Vagina (tissue), 2 donors: Measurements from ENCODE around the gene SP8. TPM values are rescaled to one million over a fixed set of nuclear protein-coding genes. Genes with fewer than 3 reads are reported as not detected.
"Not testable (repeated sequence)": the region's sequence is repeated elsewhere in the genome, so short reads cannot be mapped to it uniquely, and the experiment has no call there.

Source experiments
- DNase-seq, 2 donors: peaks; one replicate each; pipeline ENCODE4 v3.0.0-alpha.2; 2017; ENCODE audit errors: extremely low spot score in 2 of 2
- H3K27ac ChIP-seq: fragments of 200-600 bp; sonication (generic); one replicate; pipeline ENCODE4 v1.5.1; 2019
- H3K27me3 ChIP-seq: fragments of 200-600 bp; sonication (generic); one replicate; pipeline ENCODE4 v1.5.1; 2019
- H3K36me3 ChIP-seq, 2 donors: fragments of 200-600 bp; sonication (generic); one replicate each; pipeline ENCODE4 v1.5.1; 2017 to 2019
- H3K4me1 ChIP-seq: fragments of 200-600 bp; sonication (generic); one replicate; pipeline ENCODE4 v1.5.1; 2019
- H3K4me3 ChIP-seq, 2 donors: fragments of 200-600 bp; sonication (generic); 1 replicate in 1 of 2; 2 replicates in 1 of 2; pipeline ENCODE4 v1.5.1; 2016 to 2019
- H3K9me3 ChIP-seq: fragments of 200-600 bp; sonication (generic); one replicate; pipeline ENCODE4 v1.5.1; 2019
- POLR2A ChIP-seq, 2 donors: fragments of 450-650 bp; IDR thresholded peaks; one replicate each; pipeline ENCODE4 v1.6.1; 2017; ENCODE audit warnings: antibody characterized with exemption in 2 of 2, mild to moderate bottlenecking in 2 of 2, moderate library complexity in 2 of 2
- POLR2AphosphoS5 ChIP-seq, 2 donors: sonication (generic); formaldehyde crosslinking; IDR thresholded peaks; one replicate each; pipeline ENCODE4 v1.9.0; 2017; ENCODE audit warnings: antibody characterized with exemption in 2 of 2, mild to moderate bottlenecking in 2 of 2, low read depth in 1 of 2; ENCODE audit not compliant: insufficient read depth in 1 of 2
- intact Hi-C: fragments of 100-400 bp; cut with DNase I; formaldehyde crosslinking; loops from one replicate; pipeline ENCODE4 v1.15.1; 2023
- total RNA-seq: library from RNA; depleted of rRNA; stranded (reverse); fragments of >200 nt; gene quantifications from one replicate; pipeline ENCODE4 v1.2.3, GENCODE V29; 2016
- TF ChIP-seq, protein P1 (sequence below), 3 experiments: fragments of 450-650 bp in 2 of 3; fragments of 200-600 bp in 1 of 3; sonication (generic) in 1 of 3; IDR thresholded peaks; one replicate each; pipeline ENCODE4 v1.5.1; 2017 to 2019; ENCODE audit warnings: antibody characterized with exemption in 3 of 3, mild to moderate bottlenecking in 2 of 3, moderate library complexity in 2 of 3

The SP8 gene
- total RNA-seq: 2.9 TPM

DNA sequence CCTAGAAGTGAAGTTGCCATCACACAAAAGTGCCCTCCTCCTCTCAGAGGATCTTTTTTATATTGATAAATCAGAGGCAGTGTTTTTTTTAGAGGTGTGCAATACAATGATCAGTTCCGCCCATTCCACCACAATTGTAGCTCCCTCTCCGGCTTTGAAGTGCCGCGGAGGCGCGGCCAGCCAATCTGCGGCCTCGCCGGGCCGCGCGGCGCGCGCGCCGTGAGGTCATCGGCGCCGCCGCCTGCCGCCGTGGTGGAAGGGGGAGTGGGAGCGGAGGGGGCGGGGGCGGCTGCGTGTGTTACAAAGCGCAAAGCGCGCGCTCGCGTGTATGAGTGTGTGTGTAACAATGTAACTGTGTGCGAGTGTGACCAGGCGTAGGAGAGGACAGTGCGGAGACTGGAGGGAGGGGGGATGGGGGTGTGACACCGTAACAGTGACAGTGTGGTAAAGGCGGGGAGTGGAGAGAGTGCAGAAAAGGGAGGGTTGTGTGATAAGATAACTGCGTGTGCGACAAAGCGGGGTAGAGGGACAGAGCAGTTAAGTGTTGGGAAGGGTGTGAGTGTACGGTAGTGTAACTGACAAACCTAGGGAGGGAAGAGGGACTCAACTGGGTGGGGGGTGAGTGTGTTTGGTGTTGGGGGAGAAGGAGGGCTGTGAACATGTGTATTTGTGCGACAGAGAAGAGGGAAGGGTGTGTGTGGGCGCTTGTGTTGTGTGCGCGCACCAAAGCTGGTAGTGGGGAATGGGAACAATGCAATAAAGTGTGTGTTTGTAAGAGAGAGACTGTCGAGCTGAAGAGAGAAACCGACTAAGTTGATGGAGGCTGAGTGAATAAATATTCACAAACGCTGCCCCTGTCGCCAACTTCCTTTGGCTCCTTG, at the start of gene SP8:
SP8 (minus strand) TSS at position 108 of the 881 bp plus-strand sequence; CDS start at position 20, 88 bp downstream.
- TF ChIP-seq, protein P1, sequence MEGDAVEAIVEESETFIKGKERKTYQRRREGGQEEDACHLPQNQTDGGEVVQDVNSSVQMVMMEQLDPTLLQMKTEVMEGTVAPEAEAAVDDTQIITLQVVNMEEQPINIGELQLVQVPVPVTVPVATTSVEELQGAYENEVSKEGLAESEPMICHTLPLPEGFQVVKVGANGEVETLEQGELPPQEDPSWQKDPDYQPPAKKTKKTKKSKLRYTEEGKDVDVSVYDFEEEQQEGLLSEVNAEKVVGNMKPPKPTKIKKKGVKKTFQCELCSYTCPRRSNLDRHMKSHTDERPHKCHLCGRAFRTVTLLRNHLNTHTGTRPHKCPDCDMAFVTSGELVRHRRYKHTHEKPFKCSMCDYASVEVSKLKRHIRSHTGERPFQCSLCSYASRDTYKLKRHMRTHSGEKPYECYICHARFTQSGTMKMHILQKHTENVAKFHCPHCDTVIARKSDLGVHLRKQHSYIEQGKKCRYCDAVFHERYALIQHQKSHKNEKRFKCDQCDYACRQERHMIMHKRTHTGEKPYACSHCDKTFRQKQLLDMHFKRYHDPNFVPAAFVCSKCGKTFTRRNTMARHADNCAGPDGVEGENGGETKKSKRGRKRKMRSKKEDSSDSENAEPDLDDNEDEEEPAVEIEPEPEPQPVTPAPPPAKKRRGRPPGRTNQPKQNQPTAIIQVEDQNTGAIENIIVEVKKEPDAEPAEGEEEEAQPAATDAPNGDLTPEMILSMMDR (IDR thresholded peaks at IDR 0.05): no peak
- TF ChIP-seq POLR2A (IDR thresholded peaks at IDR 0.05) (no peak), POLR2AphosphoS5 (IDR thresholded peaks at IDR 0.05; ENCODE audit: insufficient read depth in 1 of 2, low read depth in 1 of 2) (no peak)
- Histone ChIP-seq H3K36me3 (no peaks in the 10 kb centered on the region), H3K27ac (no peak within 1 kb of the TSS), H3K9me3 (no peaks in the 10 kb centered on the region), H3K4me3 (peak within 1 kb of the TSS; percentile 31 to 33), H3K4me1 (peaks cover 30% of the 10 kb centered on the region), H3K27me3 (peaks cover 8% of the 10 kb centered on the region)
- intact Hi-C loops: no loop called here
- DNase-seq: no peak

- H3K27me3 ChIP-seq, H3K4me3 ChIP-seq, intact Hi-C loops, H3K4me1 ChIP-seq, H3K36me3 ChIP-seq, H3K9me3 ChIP-seq, DNase-seq, H3K27ac ChIP-seq: not testable (repeated sequence)
Observed at GRCh38 chr7:20836424-20836823, 49.7 kb upstream of the SP8 start.

DNA sequence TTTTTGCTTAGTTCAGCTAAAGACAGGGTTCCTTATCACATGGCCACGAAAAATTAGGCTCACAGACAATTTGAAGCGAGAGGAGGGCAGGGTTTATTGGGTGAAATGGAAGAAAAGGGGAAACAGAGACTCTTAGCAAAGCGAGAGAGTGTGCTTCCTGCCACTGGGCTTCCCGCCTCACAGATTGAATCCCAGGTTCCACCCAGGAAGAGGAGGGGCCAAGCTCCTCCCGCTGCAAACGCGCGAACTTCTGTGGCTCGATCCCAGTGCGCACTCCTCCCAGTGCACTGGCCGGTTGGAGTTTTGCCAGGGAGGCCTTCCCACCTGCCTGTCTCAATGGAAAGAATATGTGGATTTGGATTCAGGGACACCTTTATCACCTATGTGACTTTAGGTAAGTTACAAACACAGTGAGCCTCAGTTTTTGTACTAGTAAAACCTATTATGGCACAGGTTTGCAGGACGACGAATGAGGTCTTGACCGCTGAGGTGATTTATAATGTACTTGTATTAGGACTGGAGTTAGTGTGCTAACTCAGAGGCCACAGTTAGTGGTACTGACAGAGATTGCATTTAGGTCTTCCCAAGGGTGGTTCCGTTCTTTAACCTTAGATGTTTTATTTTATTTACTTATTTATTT, 48.5 kb upstream of the SP8 start:
- H3K36me3 ChIP-seq: no peaks in the 10 kb centered on the region
- TF ChIP-seq POLR2A (IDR thresholded peaks at IDR 0.05) (no peak), POLR2AphosphoS5 (IDR thresholded peaks at IDR 0.05; ENCODE audit: insufficient read depth in 1 of 2, low read depth in 1 of 2) (no peak)
- TF ChIP-seq, protein P1 (IDR thresholded peaks at IDR 0.05): no peak

DNA sequence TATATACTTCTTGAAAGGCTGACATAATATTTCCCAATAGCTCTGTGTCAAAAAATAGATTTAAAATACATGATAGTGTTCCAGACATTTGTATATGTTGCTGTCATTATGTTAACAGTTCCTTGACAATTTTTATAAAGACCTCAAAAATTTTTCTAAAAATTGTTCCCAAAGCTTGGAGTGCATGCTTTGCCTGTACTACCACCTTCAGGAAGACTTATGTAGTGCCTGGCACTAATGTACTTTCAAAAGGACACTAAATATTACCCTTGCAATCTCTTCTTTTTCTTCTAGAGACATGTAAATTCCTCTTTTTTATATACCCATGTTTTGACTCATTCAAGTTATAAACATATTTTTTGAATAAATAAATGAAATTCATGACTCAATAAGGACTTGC, 48.0 kb upstream of the SP8 start:
- DNase-seq: no peak
- no peak overlapping the region for H3K27ac ChIP-seq
- no peaks in the 10 kb centered on the region for H3K36me3 ChIP-seq
- no peaks in the 10 kb centered on the region for H3K9me3 ChIP-seq
- intact Hi-C loops: no loop called here
- H3K27me3 ChIP-seq: no peaks in the 10 kb centered on the region
- H3K4me3 ChIP-seq: no peak overlapping the region
- H3K4me1 ChIP-seq: no peaks in the 10 kb centered on the region
- TF ChIP-seq POLR2A (IDR thresholded peaks at IDR 0.05): no peak
- TF ChIP-seq, protein P1 (IDR thresholded peaks at IDR 0.05): no peak

More for the DNA sequence above, 48.5 kb upstream of the SP8 start:
- no peak overlapping the region for H3K27ac ChIP-seq
- H3K9me3 ChIP-seq: no peaks in the 10 kb centered on the region
- DNase-seq: no peak
- intact Hi-C loops: no loop called here
- no peaks in the 10 kb centered on the region for H3K4me1 ChIP-seq
- H3K27me3 ChIP-seq: no peaks in the 10 kb centered on the region
- no peak overlapping the region for H3K4me3 ChIP-seq

DNA sequence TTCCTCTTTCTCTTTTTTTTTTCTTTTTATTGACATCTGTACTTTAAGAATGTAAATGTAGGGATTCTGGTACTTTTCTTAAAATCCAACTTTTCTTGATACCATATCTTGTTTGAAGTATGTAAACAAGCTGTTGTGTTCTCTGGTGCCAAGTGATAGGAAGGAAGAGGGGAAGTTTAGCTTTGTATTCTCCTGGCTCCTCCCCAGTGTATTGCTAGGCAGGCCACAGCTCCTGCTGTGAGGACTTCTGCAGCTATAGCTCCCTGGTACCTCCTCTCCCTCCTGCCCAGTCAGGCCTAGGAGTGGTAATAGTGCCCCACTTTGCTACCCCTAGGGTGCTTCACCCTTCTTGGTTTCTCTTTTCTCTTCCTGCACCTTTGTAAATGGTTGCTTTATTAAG, 45.3 kb upstream of the SP8 start:
- Histone ChIP-seq H3K27ac (no peak overlapping the region), H3K36me3 (no peaks in the 10 kb centered on the region), H3K27me3 (no peaks in the 10 kb centered on the region), H3K4me3 (no peak overlapping the region), H3K4me1 (no peaks in the 10 kb centered on the region), H3K9me3 (no peaks in the 10 kb centered on the region)
- intact Hi-C loops: no loop called here
- TF ChIP-seq POLR2AphosphoS5 (IDR thresholded peaks at IDR 0.05; ENCODE audit: insufficient read depth in 1 of 2, low read depth in 1 of 2) (no peak), POLR2A (IDR thresholded peaks at IDR 0.05) (no peak)
- TF ChIP-seq, protein P1 (IDR thresholded peaks at IDR 0.05): no peak
- DNase-seq: no peak
